DOHH2 (cell line): ENCODE measurements around the gene RNPS1.
"Not testable (repeated sequence)": the region's sequence is repeated elsewhere in the genome, so short reads cannot be mapped to it uniquely, and the experiment has no call there.

Experiments used
- H3F3A ChIP-seq: fragments of 200-600 bp; sonication (generic), shearing (Covaris generic); 2 replicates; pipeline ENCODE4 v1.6.0; 2016; ENCODE audit warnings: antibody characterized with exemption, mild to moderate bottlenecking; ENCODE audit not compliant: control insufficient read depth, insufficient read depth
- H3K27ac ChIP-seq: fragments of 200-600 bp; sonication (generic); 2 replicates; pipeline ENCODE4 v1.5.1; 2014; ENCODE audit warnings: low read depth, mild to moderate bottlenecking, low read length, moderate library complexity
- H3K27me3 ChIP-seq: fragments of 200-600 bp; sonication (generic); 2 replicates; pipeline ENCODE4 v1.6.1; 2014; ENCODE audit warnings: mild to moderate bottlenecking, low read length, mixed read lengths; ENCODE audit not compliant: control insufficient read depth
- H3K36me3 ChIP-seq: fragments of 200-600 bp; sonication (generic); 2 replicates; pipeline ENCODE4 v1.6.1; 2014; ENCODE audit warnings: mild to moderate bottlenecking, low read length, moderate library complexity, mixed read lengths; ENCODE audit not compliant: control insufficient read depth
- H3K4me1 ChIP-seq: fragments of 200-600 bp; sonication (generic); 2 replicates; pipeline ENCODE4 v1.6.1; 2014; ENCODE audit warnings: mild to moderate bottlenecking, low read length, mixed read lengths; ENCODE audit not compliant: control insufficient read depth
- H3K4me2 ChIP-seq: fragments of 200-600 bp; sonication (generic); 2 replicates; pipeline ENCODE4 v1.6.0; 2014; ENCODE audit warnings: mild to moderate bottlenecking, low read length, moderate library complexity
- H3K4me3 ChIP-seq: fragments of 200-600 bp; sonication (generic); 2 replicates; pipeline ENCODE4 v1.5.1; 2014; ENCODE audit warnings: mild to moderate bottlenecking, low read length, mixed read lengths
- H3K79me2 ChIP-seq: fragments of 200-600 bp; sonication (generic); 2 replicates; pipeline ENCODE4 v1.6.1; 2014; ENCODE audit warnings: mild to moderate bottlenecking, low read length, mixed read lengths; ENCODE audit not compliant: control insufficient read depth
- H3K9me2 ChIP-seq: fragments of 200-600 bp; sonication (generic); replicated peaks from 2 replicates; pipeline ENCODE4 v1.6.1; 2014; ENCODE audit warnings: mild to moderate bottlenecking, low read length, mixed read lengths; ENCODE audit not compliant: control insufficient read depth
- H3K9me3 ChIP-seq: fragments of 200-600 bp; sonication (generic); 2 replicates; pipeline ENCODE4 v1.6.1; 2014; ENCODE audit warnings: antibody characterized with exemption, low read length, mixed read lengths; ENCODE audit not compliant: control insufficient read depth, insufficient read depth
- H4K20me1 ChIP-seq: fragments of 200-600 bp; sonication (generic); 2 replicates; pipeline ENCODE4 v1.6.0; 2014; ENCODE audit warnings: low read depth, mild to moderate bottlenecking, antibody characterized with exemption, low read length, moderate library complexity; ENCODE audit not compliant: control insufficient read depth, insufficient read depth
- CTCF ChIP-seq: fragments of 200-600 bp; sonication (generic); IDR thresholded peaks from one replicate; pipeline ENCODE4 v1.5.1; 2014; ENCODE audit warnings: antibody characterized with exemption, mild to moderate bottlenecking, low read depth, low read length; ENCODE audit not compliant: poor library complexity, severe bottlenecking
- EZH2phosphoT487 ChIP-seq: fragments of 200-600 bp; sonication (generic); IDR thresholded peaks from 2 replicates; pipeline ENCODE4 v1.6.1; 2017; ENCODE audit warnings: borderline replicate concordance, mild to moderate bottlenecking, antibody characterized with exemption, low read length, moderate library complexity, mixed read lengths

Gene RNPS1

DNA sequence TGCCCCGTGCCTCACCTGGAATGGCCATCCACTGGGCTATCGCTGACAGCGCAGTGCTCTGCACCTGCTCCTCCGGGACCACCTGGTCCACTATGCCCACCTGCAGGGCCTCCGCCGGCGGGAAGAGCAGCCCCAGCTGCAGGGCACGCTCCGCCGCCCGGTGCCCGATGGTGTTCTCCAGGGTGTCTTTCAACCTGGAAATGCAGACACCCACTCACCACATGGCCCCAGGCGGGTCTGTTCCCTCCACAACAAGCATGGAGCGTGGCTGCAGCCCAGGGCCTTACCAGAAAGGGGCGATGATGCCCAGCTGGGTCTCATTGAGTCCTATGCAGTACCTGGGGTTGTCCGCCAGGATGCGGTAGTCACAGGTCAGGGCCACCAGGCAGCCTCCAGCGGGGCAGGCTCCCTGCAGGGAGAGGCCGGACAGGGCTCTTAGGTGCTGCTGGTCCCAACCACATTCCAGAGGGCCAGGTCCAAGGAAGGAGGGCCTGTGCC lies 24.8 kb downstream of the RNPS1 start:
- no peaks in the 10 kb centered on the region for H3K4me1 ChIP-seq
- peaks cover 1% of the 10 kb centered on the region; the same call in 1 of the 2 replicates for H3K79me2 ChIP-seq
- H3K27me3 ChIP-seq, result no peaks in the 10 kb centered on the region
- H3K27ac ChIP-seq, result no peak overlapping the region
- no peaks in the 10 kb centered on the region for H4K20me1 ChIP-seq
- H3F3A ChIP-seq, result peaks cover 15% of the 10 kb centered on the region; the same call in 1 of the 2 replicates
- H3K9me2 ChIP-seq, result no peaks in the 10 kb centered on the region
- H3K4me3 ChIP-seq, result no peak overlapping the region
- H3K9me3 ChIP-seq, result no peaks in the 10 kb centered on the region
- TF ChIP-seq EZH2phosphoT487 (no peak), CTCF (no peak)
- no peak overlapping the region for H3K4me2 ChIP-seq
- peaks cover 58% of the 10 kb centered on the region for H3K36me3 ChIP-seq

DNA sequence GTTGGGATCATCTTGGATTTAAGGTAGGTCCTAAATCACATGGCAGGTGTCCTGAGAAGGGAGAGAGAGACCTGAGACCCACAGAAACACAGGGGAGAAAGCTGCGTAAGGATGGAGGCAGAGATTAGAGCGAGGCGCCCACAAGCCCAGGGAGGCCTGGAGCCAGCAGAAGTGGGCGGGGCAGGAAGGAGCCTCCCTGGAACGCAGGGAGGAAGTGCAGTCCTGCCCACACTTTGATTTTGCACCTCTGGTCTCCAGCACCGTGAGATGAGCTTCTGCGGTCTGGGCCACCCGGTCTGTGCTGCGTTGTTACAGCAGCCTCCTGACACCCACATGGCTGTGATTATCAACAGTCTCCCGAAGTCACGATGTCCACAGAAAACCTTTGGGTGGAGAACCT lies 25.3 kb downstream of the RNPS1 start:
- Histone ChIP-seq H3K79me2 (no peaks in the 10 kb centered on the region), H3K4me3 (no peak overlapping the region), H3K9me3 (no peaks in the 10 kb centered on the region), H3K9me2 (no peaks in the 10 kb centered on the region), H4K20me1 (no peaks in the 10 kb centered on the region), H3K27me3 (no peaks in the 10 kb centered on the region), H3K4me2 (no peak overlapping the region), H3K27ac (no peak overlapping the region), H3K4me1 (no peaks in the 10 kb centered on the region), H3K36me3 (peaks cover 58% of the 10 kb centered on the region), H3F3A (peaks cover 15% of the 10 kb centered on the region; the same call in 1 of the 2 replicates)
- TF ChIP-seq EZH2phosphoT487 (no peak), CTCF (no peak)

GRCh38 chr16:2240331-2240730 lies 27.6 kb downstream of the RNPS1 start:
- H3K27ac ChIP-seq, H4K20me1 ChIP-seq, H3K27me3 ChIP-seq, H3K9me2 ChIP-seq, H3K9me3 ChIP-seq, H3K4me2 ChIP-seq, H3K79me2 ChIP-seq, H3K4me1 ChIP-seq, H3K4me3 ChIP-seq: not testable (repeated sequence)
- peaks cover 15% of the 10 kb centered on the region; the same call in 1 of the 2 replicates for H3F3A ChIP-seq
- H3K36me3 ChIP-seq, result peaks cover 51% of the 10 kb centered on the region

GRCh38 chr16:2238838-2239675 lies 28.9 kb downstream of the RNPS1 start:
- peaks cover 49% of the 10 kb centered on the region for H3K36me3 ChIP-seq
- no peaks in the 10 kb centered on the region for H4K20me1 ChIP-seq
- no peak overlapping the region for H3K27ac ChIP-seq
- no peaks in the 10 kb centered on the region for H3K27me3 ChIP-seq
- no peak for TF ChIP-seq CTCF
- no peak for TF ChIP-seq EZH2phosphoT487
- no peaks in the 10 kb centered on the region for H3K9me3 ChIP-seq
- no peaks in the 10 kb centered on the region for H3K9me2 ChIP-seq
- no peaks in the 10 kb centered on the region for H3K79me2 ChIP-seq
- no peak overlapping the region for H3K4me3 ChIP-seq
- H3F3A ChIP-seq, result peaks cover 15% of the 10 kb centered on the region; the same call in 1 of the 2 replicates
- H3K4me2 ChIP-seq, result no peak overlapping the region
- H3K4me1 ChIP-seq, result no peaks in the 10 kb centered on the region
